Hepatocyte (in vitro differentiated cells): Measurements from ENCODE around the gene BIRC7.

Source experiments
- EZH2 ChIP-seq: fragments of 200-600 bp; sonication (generic); IDR thresholded peaks from 2 replicates; pipeline ENCODE4 v1.6.1; 2016; ENCODE audit warnings: antibody characterized with exemption, mild to moderate bottlenecking, borderline replicate concordance
- TF ChIP-seq, protein P1 (sequence below): fragments of 200-600 bp; sonication (generic); IDR thresholded peaks from 2 replicates; pipeline ENCODE4 v1.5.1; 2016; ENCODE audit warnings: antibody characterized with exemption, mild to moderate bottlenecking; ENCODE audit not compliant: poor library complexity

GRCh38 chr20:63261060-63261794 is 25.5 kb downstream of the BIRC7 start:
- TF ChIP-seq, protein P1, sequence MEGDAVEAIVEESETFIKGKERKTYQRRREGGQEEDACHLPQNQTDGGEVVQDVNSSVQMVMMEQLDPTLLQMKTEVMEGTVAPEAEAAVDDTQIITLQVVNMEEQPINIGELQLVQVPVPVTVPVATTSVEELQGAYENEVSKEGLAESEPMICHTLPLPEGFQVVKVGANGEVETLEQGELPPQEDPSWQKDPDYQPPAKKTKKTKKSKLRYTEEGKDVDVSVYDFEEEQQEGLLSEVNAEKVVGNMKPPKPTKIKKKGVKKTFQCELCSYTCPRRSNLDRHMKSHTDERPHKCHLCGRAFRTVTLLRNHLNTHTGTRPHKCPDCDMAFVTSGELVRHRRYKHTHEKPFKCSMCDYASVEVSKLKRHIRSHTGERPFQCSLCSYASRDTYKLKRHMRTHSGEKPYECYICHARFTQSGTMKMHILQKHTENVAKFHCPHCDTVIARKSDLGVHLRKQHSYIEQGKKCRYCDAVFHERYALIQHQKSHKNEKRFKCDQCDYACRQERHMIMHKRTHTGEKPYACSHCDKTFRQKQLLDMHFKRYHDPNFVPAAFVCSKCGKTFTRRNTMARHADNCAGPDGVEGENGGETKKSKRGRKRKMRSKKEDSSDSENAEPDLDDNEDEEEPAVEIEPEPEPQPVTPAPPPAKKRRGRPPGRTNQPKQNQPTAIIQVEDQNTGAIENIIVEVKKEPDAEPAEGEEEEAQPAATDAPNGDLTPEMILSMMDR = no peak
- TF ChIP-seq EZH2 = no peak
